22Rv1 (cell line): ENCODE data around the gene GBF1.

Source experiments
- H3K27ac ChIP-seq: fragments of 450-650 bp; 2 replicates; pipeline ENCODE4 v1.5.1; 2017
- CTCF ChIP-seq: fragments of 450-650 bp; IDR thresholded peaks from 2 replicates; pipeline ENCODE4 v1.5.1; 2017; ENCODE audit warnings: mild to moderate bottlenecking
- ZFX ChIP-seq: fragments of 450-650 bp; IDR thresholded peaks from 2 replicates; pipeline ENCODE4 v1.6.1; 2017; ENCODE audit warnings: antibody characterized with exemption, borderline replicate concordance

GBF1 gene, protein sequence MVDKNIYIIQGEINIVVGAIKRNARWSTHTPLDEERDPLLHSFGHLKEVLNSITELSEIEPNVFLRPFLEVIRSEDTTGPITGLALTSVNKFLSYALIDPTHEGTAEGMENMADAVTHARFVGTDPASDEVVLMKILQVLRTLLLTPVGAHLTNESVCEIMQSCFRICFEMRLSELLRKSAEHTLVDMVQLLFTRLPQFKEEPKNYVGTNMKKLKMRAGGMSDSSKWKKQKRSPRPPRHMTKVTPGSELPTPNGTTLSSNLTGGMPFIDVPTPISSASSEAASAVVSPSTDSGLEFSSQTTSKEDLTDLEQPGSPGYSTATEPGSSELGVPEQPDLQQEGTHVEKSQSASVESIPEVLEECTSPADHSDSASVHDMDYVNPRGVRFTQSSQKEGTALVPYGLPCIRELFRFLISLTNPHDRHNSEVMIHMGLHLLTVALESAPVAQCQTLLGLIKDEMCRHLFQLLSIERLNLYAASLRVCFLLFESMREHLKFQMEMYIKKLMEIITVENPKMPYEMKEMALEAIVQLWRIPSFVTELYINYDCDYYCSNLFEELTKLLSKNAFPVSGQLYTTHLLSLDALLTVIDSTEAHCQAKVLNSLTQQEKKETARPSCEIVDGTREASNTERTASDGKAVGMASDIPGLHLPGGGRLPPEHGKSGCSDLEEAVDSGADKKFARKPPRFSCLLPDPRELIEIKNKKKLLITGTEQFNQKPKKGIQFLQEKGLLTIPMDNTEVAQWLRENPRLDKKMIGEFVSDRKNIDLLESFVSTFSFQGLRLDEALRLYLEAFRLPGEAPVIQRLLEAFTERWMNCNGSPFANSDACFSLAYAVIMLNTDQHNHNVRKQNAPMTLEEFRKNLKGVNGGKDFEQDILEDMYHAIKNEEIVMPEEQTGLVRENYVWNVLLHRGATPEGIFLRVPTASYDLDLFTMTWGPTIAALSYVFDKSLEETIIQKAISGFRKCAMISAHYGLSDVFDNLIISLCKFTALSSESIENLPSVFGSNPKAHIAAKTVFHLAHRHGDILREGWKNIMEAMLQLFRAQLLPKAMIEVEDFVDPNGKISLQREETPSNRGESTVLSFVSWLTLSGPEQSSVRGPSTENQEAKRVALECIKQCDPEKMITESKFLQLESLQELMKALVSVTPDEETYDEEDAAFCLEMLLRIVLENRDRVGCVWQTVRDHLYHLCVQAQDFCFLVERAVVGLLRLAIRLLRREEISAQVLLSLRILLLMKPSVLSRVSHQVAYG (N-terminal part only)

DNA sequence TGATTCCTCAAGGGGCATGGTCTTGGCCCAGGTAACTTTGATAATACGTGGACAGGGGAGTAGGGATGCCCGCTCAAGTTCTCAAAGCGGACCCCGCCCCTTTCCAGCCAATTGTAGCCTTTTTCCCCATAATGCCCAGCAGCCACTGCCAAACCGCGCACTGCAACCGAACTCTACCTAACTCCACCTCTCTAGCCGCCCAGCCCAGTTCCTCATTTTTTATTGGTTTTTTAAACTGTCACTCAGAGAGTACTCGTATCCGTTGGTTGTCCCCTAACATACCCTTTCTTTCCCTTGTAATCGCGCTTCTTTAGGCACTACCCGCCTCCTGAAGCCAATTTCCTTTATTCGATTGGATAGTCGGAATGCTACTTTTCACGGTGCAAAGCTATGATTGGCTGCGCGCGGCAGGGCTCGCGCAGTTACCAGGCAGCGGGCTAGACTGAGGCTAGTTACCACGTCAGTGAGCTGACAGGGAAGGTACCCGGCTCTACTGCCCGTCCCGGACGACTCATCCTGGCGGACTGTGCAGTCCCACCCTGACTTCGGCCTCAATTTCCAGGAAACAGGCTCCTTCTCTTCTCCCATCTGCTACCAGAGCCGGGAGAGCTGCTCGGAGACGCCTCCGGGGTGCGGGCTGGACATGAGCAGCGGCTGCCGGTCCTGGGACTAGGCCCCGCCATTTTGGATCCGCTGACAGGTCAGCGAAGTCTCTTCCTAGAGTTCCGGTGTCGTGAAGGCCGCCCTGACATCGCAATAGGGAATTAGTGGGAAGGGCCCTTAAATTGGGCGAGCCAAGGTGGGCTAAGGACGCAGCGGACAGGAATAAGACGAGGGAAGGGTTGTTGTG, at the start of gene GBF1:
TSS of gene GBF1 (plus strand) at position 451 of the 850 bp plus-strand sequence. CDS start 13,407 bp downstream, outside the sequence.
- H3K27ac ChIP-seq, result peak within 1 kb of the TSS; percentile 84
- no peak for TF ChIP-seq CTCF
- TF ChIP-seq ZFX, result no peak

GRCh38 chr10:102196893-102197292, 48.4 kb upstream of the GBF1 start:
- H3K27ac ChIP-seq, result no peak overlapping the region
- TF ChIP-seq CTCF (no peak), ZFX (no peak)

- TF ChIP-seq CTCF, result no peak
- no peak for TF ChIP-seq ZFX
Measured at GRCh38 chr10:102198027-102198426, 47.3 kb upstream of the GBF1 start.

DNA sequence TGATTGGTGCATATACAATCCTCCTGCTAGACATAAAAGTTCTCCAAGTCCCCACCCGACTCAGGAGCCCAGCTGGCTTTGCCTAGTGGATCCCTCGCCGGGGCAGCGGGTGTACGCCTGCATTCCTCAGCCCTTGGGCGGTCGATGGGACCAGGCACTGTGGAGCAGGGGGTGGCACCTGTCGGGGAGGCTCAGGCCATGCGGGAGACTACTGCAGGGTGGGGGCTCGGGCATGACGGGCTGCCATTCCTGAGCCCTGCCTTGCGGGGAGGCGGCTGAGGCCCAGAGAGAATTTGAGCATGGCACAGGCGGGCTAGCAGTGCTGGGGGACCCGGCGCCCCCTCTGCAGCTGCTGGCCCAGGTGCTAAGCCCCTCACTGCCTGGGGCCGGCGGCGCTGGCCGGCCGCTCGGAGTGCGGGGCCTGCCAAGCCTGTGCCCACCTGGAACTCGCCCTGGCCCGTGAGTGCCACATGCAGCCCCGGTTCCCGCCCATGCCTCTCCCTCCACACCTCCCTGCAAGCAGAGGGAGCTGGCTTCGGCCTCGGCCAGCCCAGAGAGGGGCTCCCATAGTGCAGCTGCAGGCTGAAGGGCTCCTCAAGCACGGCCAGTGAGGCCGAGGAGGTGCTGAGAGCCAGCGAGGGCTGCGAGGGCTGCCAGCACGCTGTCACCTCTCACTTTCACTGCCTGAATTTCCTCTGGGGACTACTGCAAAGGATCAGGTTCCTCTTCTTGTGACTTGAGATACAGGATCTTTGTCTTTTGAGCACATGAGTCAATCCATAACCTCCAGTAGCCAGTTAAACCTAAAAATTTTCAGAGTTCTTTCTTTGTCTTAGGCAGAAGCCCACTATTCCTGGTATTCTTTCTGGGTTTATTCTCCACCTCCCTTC, 44.3 kb upstream of the GBF1 start:
- TF ChIP-seq ZFX, result no peak
- no peak for TF ChIP-seq CTCF
- H3K27ac ChIP-seq, result no peak overlapping the region

More at GRCh38 chr10:102198027-102198426, 47.3 kb upstream of the GBF1 start:
- H3K27ac ChIP-seq, result no peak overlapping the region

DNA sequence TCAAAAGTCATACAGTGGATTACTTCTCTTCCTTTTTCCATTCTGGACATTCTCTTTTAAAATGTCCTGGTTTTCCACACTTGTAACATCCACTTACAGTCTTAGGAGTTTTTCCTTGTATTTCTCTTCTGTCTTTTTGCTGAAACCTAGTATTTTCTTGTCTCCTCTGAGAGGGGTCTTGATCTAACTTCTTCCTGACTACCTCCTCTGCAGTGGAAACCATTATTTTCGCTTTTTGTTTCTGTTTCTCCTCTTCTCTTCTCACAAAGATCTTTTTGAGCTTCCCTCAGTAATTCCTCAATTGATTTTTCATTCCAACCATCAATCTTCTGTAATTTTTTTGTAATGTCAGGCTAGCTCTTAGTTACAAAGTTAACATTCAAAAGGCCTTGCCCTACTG, 42.9 kb upstream of the GBF1 start:
- TF ChIP-seq ZFX (no peak), CTCF (no peak)
- H3K27ac ChIP-seq, result no peak overlapping the region
